DMS53 (cell line): ENCODE results near the gene CHCHD4.

Experiments used
- DNase-seq: peaks from one replicate; lab custom pipeline; 2025; lab: John Stamatoyannopoulos, UW

The CHCHD4 gene

DNA sequence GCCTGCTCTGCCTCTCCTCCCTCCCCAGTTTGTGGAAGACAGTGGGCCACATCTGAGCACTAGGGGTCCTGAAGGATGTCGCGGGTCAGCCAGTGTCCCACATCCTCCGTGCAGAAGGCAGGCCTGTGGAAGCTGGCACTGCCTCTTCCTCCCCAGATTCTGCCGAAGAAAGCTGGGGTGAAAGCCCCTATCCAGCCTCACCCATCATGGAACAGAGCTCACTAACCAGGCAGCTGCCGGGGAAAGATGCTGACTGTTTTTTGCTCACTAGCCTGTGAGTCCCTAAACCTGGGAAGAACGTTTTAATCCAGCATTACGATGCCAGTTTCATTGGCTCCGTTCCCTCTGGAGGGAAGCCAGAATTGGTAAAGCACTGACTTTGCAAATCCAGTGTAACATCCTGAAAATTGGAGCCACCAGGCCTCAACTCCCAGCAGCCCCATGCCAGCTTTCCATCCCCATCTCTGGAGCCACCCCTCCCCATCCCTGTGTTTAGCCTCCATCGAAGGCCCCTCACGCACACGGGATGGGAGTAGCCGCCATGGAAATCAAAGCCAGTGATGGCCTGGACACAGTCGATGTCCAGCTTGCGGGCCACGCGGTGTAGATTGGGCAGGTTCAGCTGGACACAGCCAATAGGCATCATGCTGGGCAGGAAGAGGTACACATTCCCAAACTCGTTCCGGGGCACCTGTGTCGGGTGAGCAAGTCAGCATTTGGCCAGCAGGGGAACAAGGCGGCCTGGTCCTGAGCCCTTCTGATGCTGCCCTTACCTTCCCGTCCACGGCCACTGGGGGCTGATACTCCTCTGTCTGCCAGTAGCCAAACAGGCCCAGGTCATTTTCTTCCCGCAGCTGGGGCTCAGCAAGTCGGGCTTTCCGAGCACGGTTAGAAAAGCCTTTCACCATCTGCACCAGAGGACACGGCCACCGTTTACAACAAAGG lies 23.6 kb upstream of the CHCHD4 start:
- no peak for DNase-seq

GRCh38 chr3:14147617-14148016 lies 22.9 kb upstream of the CHCHD4 start:
- no peak for DNase-seq

- no peak for DNase-seq
These were observed 22.4 kb upstream of the CHCHD4 start for GRCh38 chr3:14147066-14147435.

DNA sequence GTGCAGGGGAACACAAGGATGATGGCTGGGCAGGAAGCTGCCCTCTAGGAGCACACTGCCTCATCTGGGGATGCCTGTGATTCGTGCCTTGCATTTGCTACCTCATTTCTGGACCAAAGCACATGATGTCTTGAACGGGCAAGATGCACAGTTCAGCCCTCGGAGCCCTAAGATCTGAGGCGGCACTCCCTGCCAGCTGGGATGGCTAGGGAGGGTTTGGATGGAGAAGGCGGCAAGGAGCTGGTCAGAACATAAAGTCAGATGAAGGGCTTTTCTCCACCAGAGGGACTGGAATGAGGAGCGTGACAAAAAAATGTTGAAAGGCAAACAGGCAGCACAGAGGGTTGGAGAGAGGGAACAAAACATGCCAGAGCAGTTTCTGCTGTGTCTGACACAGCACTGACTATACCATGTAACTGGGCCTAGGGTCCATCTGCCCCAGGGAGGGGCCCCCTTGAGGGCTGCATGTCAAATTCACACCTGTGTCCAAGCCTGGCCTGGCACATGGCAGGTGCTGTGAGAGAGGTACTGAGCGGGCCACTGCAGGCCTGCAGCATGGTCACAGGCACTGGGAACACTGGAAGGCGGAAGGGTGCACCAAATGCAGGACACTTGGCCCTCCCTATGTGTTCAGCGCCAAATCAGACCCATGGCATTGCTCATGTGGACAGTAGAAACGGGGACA lies 21.9 kb upstream of the CHCHD4 start:
- DNase-seq = no peak

DNA sequence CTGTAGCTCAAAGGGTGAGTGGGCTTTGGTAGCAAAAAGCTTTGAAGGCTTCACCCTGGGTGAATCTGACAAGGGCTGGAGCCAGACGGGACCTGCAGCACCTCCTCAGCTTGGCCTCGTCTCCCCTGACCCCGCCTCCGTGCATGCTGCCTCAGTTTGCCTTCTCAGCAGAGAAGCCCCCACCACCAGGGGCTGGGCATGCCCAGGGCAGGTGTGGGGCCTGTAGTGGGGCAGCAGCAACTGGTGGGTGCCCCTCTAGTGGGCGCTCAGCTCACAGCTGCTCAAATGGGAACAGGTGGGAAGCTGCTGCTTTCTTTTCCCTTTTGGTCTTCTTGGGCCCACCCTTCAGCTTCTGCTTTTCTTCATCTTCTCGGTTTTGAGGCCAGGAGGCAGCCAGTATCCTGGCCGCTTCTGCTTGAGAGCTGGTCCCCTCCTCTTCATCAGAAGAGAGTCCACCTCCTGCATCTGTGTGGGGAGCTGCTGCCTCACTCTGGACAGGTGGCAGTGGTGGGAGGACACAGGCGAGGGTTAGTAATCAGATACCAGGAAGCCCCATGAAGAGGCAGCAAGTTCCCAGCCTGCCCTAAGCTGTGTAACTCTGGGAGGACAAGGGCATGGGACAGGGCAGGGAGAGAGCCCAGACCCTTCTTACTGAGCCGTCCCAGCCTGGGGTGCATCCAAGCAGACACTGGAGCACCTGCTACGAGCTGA lies 21.2 kb upstream of the CHCHD4 start:
- DNase-seq = peak; percentile 8

- DNase-seq = peak; percentile 11
These were observed 20.6 kb upstream of the CHCHD4 start for GRCh38 chr3:14145236-14145635.

DNA sequence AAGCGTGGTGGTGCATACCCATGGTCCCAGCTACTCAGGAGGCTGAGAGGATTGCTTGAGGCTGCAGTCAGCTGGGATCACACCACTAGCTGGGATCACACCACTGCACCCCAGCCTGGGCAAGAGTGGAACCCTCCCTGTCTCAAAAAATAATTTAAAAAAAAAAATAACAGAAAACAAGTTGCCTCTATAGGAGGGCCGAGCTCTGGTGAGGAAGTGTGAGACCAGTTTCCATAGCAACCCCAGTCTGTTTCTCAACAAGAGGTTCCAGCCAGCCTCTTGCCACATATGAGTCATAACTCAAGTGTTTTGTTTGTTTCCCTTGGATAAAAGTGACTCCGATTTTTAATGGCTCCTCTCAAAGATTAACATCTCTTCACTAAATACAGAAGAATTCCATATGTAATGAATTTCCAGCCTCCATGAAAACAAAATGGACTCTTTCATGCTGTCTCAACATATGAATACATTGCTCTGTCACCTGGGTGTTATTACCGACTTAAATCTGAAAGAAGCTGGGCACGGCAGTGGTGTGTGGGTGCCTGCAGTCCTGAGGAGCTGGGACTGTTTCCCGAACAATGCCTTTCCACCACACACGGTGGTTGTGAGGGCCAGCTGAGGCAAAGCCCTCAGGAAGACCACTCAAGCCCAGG lies 19.9 kb upstream of the CHCHD4 start:
- DNase-seq = peak; percentile 93

DNA sequence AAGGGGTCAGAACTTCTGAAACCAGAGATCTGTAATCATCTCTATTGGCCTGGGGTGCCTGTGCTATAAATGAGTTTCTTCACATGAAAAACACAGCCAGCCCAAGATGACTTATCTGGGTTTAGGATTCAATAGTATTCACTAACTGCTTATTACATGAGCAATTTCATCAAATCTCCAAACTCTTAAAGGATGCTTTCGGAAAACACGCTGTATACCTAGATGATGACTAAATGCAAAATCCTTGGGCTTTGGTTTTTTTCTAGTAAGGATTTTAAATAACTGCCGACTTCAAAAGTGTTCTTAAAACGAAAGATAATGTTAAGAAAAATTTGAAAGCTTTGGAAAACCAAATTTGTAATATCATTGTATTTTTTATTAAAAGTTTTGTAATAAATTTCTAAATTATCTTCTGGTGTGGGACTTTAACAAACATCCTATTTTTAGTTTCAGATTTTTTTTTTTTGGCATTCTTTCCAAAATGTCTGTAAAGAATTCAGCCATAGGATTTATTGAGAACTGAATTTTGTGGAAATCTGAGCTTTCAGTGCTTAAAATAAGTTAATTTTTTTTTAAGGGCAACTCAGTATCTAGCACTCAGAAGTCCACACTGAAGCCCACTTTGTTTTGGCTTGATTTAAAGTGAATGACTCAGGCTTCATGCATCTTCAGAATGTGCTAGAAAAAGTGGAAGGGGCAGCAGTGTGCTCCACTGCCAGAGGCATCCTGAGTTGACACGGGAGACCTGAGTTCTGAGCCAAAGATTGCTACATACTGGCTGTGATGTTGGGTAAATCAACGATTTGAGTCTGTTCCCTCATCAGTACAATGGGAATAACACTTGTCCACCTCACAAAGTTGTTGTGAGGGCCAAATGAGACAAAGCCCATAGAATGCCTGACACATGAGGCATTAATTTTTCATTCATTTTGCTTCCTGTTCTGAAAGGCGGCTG lies 18.9 kb upstream of the CHCHD4 start:
- DNase-seq = peak; percentile 54

DNA sequence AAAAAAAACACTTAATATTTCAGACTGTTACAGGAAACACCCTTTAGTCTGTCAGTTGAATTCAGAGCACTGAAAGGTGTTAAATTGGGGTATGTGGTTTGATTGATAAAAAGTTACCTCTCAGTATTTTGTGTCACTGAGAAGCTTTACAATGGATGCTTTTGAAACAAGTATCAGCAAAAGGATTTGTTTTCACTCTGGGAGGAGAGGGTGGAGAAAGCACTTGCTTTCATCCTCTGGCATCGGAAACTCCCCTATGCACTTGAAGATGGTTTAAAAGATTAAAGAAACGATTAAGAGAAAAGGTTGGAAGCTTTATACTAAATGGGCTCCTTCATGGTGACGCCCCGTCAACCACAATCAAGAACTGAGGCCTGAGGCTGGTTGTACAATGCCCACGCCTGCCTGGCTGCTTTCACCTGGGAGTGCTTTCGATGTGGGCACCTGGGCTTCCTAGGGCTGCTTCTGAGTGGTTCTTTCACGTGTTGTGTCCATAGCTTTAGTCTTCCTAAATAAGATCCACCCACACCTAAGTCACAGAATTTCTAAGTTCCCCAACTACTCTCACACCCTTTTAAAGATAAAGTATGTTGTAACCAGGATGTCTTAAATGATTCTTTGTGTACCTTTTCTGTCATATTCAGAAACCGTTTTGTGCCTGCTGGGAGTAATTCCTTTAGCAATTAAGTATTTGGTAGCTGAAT lies 18.0 kb upstream of the CHCHD4 start:
- no peak for DNase-seq

DNA sequence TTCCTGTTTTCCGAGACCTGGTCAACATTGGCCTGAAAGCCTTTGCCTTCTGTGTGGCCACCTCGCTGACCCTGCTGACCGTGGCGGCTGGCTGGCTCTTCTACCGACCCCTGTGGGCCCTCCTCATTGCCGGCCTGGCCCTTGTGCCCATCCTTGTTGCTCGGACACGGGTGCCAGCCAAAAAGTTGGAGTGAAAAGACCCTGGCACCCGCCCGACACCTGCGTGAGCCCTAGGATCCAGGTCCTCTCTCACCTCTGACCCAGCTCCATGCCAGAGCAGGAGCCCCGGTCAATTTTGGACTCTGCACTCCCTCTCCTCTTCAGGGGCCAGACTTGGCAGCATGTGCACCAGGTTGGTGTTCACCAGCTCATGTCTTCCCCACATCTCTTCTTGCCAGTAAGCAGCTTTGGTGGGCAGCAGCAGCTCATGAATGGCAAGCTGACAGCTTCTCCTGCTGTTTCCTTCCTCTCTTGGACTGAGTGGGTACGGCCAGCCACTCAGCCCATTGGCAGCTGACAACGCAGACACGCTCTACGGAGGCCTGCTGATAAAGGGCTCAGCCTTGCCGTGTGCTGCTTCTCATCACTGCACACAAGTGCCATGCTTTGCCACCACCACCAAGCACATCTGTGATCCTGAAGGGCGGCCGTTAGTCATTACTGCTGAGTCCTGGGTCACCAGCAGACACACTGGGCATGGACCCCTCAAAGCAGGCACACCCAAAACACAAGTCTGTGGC lies 17.1 kb upstream of the CHCHD4 start:
- DNase-seq = no peak

GRCh38 chr3:14141144-14141543 lies 16.5 kb upstream of the CHCHD4 start:
- no peak for DNase-seq

GRCh38 chr3:14140668-14141067 lies 16.0 kb upstream of the CHCHD4 start:
- DNase-seq = no peak

DNA sequence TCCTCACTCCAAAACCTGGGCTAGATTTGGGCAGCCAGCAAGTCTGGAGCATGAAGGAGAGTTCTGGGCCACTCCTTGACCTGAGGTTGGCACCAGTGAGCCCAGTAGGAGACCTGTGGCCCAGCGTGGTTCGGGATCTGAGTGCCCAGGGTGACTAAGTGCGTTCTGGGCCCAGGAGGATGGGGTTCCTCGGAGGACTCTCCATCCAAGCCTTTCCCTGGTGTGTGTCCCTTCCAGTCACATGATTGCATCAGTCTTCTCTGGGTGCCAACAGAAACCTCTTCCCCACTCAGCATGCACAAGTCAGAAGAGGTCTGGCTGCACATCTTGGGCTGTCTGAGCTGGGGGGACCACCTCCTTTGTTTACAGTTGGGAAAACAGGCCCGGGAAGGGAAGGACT lies 15.1 kb upstream of the CHCHD4 start:
- DNase-seq = no peak

GRCh38 chr3:14138878-14139655 lies 14.4 kb upstream of the CHCHD4 start:
- no peak for DNase-seq

DNA sequence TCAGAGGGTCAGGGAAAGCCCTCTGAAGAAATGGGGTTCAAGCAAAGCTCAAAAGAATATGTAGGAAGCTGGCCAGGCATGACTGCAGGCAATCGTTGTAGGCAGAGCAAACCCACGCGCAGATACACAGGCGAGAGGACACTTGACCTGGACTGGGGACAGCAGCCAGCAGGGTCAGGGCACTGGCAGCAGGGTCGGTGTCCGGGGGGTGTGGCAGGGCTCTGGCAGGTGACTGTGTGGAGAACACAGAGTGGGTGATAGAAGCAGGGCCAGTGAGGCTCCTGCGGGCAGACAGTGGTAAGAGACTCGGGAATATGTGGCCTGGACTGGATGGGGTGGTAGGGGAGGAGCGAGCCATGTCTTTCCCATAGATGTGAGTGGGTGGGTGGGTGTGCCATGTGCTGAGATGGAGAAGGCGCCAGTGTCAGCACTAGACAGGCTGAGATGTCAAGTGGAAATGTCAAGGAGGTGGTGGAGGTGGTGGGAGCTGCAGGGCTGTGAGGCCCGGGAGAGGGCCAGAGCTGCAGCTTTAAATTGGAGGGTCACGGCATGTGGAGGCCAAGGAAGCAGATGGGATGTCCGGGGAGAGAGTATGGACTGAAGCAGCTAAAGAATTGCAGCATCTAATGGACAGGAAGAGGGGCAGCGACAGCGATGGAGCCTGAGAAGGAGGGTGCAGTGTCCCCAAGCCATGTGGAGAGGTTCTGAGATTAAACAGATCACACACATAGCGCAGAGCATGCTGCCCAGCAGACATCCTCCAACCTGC lies 13.6 kb upstream of the CHCHD4 start:
- no peak for DNase-seq

DNA sequence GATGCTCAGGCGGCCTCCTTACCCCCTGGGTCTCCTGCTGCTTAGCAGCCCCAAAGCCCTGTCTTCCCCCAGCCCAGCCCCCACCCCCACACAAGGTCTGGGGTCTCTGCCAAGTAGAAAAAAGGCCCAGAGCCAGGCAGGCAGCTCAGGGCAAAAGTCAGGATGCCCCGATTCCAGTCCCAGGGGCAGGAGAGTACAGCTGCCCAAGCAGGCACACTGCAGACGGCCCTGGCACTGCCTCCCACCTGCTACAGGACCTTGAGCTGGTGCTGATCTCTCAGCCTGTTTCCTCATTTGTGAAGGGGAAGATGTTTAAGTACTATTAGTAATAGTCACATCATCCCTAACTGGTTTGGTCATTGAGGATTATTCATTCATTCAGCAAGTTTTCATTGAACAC lies 12.8 kb upstream of the CHCHD4 start:
- no peak for DNase-seq

GRCh38 chr3:14137004-14137403 lies 12.3 kb upstream of the CHCHD4 start:
- DNase-seq = no peak

DNA sequence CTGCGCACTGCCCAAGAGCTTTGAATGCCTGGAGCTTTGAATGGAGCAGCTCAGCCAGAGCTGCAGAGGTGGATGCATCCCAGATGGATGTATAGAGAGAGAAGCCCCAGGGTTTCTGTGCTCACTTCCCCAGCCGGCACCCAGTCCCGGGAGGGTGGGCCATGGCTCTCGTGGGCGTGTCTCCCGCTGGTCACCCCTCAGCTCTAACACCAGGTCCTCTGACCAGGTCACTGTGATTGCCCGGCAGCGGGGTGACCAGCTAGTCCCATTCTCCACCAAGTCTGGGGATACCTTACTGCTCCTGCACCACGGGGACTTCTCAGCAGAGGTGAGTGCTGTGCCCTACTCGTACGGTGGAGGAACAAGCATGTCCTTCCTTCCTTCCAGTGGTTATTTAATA lies 10.9 kb upstream of the CHCHD4 start:
- DNase-seq = no peak
